HepG2 (cell line): ENCODE measurements around the gene NUTF2. TPM values are rescaled to one million over a fixed set of nuclear protein-coding genes. Genes with fewer than 3 reads are reported as not detected.
A peak's percentile ranks its signal among the peaks of the same experiment; 100 is the strongest.

ENCODE experiments used
- AGO1 ChIP-seq: fragments of 200-400 bp; formaldehyde crosslinking; IDR thresholded peaks from 2 replicates; pipeline ENCODE4 v1.6.1; 2017; ENCODE audit warnings: mild to moderate bottlenecking, low read depth, low read length, moderate library complexity; ENCODE audit not compliant: poor library complexity, severe bottlenecking
- BATF2 ChIP-seq: sonication (generic); formaldehyde crosslinking; IDR thresholded peaks from 2 replicates; pipeline ENCODE4 v1.8.0; 2022; ENCODE audit warnings: mild to moderate bottlenecking, missing genetic modification reagents, moderate library complexity
- FLYWCH1 ChIP-seq: sonication (generic); formaldehyde crosslinking; IDR thresholded peaks from 2 replicates; pipeline ENCODE4 v1.8.1; 2023; ENCODE audit warnings: mild to moderate bottlenecking, missing genetic modification reagents
- FOXK2 ChIP-seq: fragments of 450-650 bp; IDR thresholded peaks from 2 replicates; pipeline ENCODE4 v1.6.1; 2016
- HES4 ChIP-seq: sonication (generic); formaldehyde crosslinking; IDR thresholded peaks from 2 replicates; pipeline ENCODE4 v1.9.0; 2021; ENCODE audit warnings: mild to moderate bottlenecking, missing genetic modification reagents, borderline replicate concordance
- HNF4A ChIP-seq: sonication (generic); formaldehyde crosslinking; IDR thresholded peaks from 2 replicates; pipeline ENCODE4 v1.4.0; 2020; ENCODE audit warnings: missing genetic modification reagents
- KLF12 ChIP-seq: sonication (generic); formaldehyde crosslinking; IDR thresholded peaks from 2 replicates; pipeline ENCODE4 v1.4.0; 2020; ENCODE audit warnings: missing genetic modification reagents, borderline replicate concordance
- NFATC3 ChIP-seq: sonication (generic); formaldehyde crosslinking; IDR thresholded peaks from 2 replicates; pipeline ENCODE4 v1.5.1; 2020; ENCODE audit warnings: mild to moderate bottlenecking, missing genetic modification reagents
- PHF20 ChIP-seq: sonication (generic); formaldehyde crosslinking; IDR thresholded peaks from 2 replicates; pipeline ENCODE4 v1.5.0; 2020; ENCODE audit warnings: mild to moderate bottlenecking, missing genetic modification reagents
- PRPF4 ChIP-seq: fragments of 200-400 bp; formaldehyde crosslinking; IDR thresholded peaks from 2 replicates; pipeline ENCODE4 v1.6.1; 2016; ENCODE audit warnings: low read length, low read depth; ENCODE audit not compliant: poor library complexity, severe bottlenecking
- ZBTB40 ChIP-seq, 2 experiments: fragments of 450-650 bp in 1 of 2; sonication (generic) in 1 of 2; formaldehyde crosslinking in 1 of 2; IDR thresholded peaks; 2 replicates each; pipeline versions ENCODE4 v1.6.1 to v1.8.0; 2016 to 2022; ENCODE audit warnings: antibody characterized with exemption in 1 of 2, mild to moderate bottlenecking in 1 of 2, missing genetic modification reagents in 1 of 2
- ZFP91 ChIP-seq: sonication (generic); formaldehyde crosslinking; IDR thresholded peaks from 2 replicates; pipeline ENCODE4 v1.9.0; 2022; ENCODE audit warnings: missing genetic modification reagents, mild to moderate bottlenecking, borderline replicate concordance
- ZNF44 ChIP-seq: sonication (generic); formaldehyde crosslinking; IDR thresholded peaks from 2 replicates; pipeline ENCODE4 v1.5.1; 2020; ENCODE audit warnings: mild to moderate bottlenecking, missing genetic modification reagents
- ZNF564 ChIP-seq: sonication (generic); formaldehyde crosslinking; IDR thresholded peaks from 2 replicates; pipeline ENCODE4 v1.8.1; 2023; ENCODE audit warnings: mild to moderate bottlenecking, missing genetic modification reagents
- ZNF737 ChIP-seq: sonication (generic); formaldehyde crosslinking; IDR thresholded peaks from 2 replicates; pipeline ENCODE4 v1.5.0; 2020; ENCODE audit warnings: missing genetic modification reagents, mild to moderate bottlenecking, borderline replicate concordance
- ZNF747 ChIP-seq: sonication (generic); formaldehyde crosslinking; IDR thresholded peaks from 2 replicates; pipeline ENCODE4 v1.8.1; 2023; ENCODE audit warnings: missing genetic modification reagents, mild to moderate bottlenecking, borderline replicate concordance
- ZNF780A ChIP-seq: sonication (generic); formaldehyde crosslinking; IDR thresholded peaks from 2 replicates; pipeline ENCODE4 v1.8.0; 2022; ENCODE audit warnings: mild to moderate bottlenecking, missing genetic modification reagents, moderate library complexity
- polyA plus RNA-seq, 8 experiments: library from polyadenylated mRNA; depleted of rRNA in 3 of 8; stranded (reverse) in 7 of 8; unstranded in 1 of 8; fragments of >200 nt; fragmentation: Illumina TruSeq in 4 of 8; extraction: Trizol in 4 of 8; gene quantifications; 2 replicates each; pipeline versions ENCODE4 v1.2.1 to v1.2.3, GENCODE V29; 2011 to 2016; ENCODE audit warnings: low read depth in 4 of 8, missing spikeins in 1 of 8, mixed read lengths in 1 of 8; ENCODE audit not compliant: insufficient read depth in 1 of 8
- total RNA-seq, 5 experiments: library from RNA; depleted of rRNA; stranded (reverse); fragments of >200 nt; fragmentation: Illumina TruSeq; extraction: Trizol; gene quantifications; 2 replicates each; pipeline ENCODE4 v1.2.3, GENCODE V29; 2016; ENCODE audit warnings: low read depth in 1 of 5

The NUTF2 gene
- total and polyA plus RNA-seq, 2 of the 13 experiments (the other 11 are each of a cell fraction or from before 2014, with no cell fraction given), result 168 to 214 TPM

- no peak for TF ChIP-seq PRPF4
- TF ChIP-seq ZNF780A (CRISPR knock-in tag), result peak; percentile 85; the same call in 1 of the 2 replicates
- peak; percentile 96 for TF ChIP-seq PHF20 (CRISPR knock-in tag)
- TF ChIP-seq FLYWCH1 (CRISPR knock-in tag), result no peak; the same call in 1 of the 2 replicates
- TF ChIP-seq ZNF747, result peak; percentile 98
- no peak for TF ChIP-seq FOXK2
- TF ChIP-seq BATF2 (CRISPR knock-in tag), result peak; percentile 94
- peak; percentile 40 for TF ChIP-seq HNF4A (CRISPR knock-in tag)
- TF ChIP-seq HES4, result peak; percentile 71; the same call in 1 of the 2 replicates
- no peak for TF ChIP-seq ZNF737
- TF ChIP-seq ZBTB40 (IDR thresholded peaks at IDR 0.05), result peak; percentile 94
- peak; percentile 86 for TF ChIP-seq ZBTB40 (CRISPR knock-in tag; IDR thresholded peaks at IDR 0.05)
- peak; percentile 51; the same call in 1 of the 2 replicates for TF ChIP-seq ZNF44 (CRISPR knock-in tag)
- peak; percentile 96 for TF ChIP-seq KLF12 (CRISPR knock-in tag)
- peak; percentile 82; the same call in 1 of the 2 replicates for TF ChIP-seq ZNF564
- peak; percentile 97 for TF ChIP-seq ZFP91 (CRISPR knock-in tag)
- TF ChIP-seq NFATC3 (CRISPR knock-in tag), result peak; percentile 81; the same call in 1 of the 2 replicates
- peak; percentile 96 for TF ChIP-seq AGO1
Measured at GRCh38 chr16:67872631-67873434, 26.1 kb downstream of the NUTF2 start, which contains the start of gene EDC4 (continued).
